Measurements from ENCODE around the gene ARMC8.

Gene ARMC8

DNA sequence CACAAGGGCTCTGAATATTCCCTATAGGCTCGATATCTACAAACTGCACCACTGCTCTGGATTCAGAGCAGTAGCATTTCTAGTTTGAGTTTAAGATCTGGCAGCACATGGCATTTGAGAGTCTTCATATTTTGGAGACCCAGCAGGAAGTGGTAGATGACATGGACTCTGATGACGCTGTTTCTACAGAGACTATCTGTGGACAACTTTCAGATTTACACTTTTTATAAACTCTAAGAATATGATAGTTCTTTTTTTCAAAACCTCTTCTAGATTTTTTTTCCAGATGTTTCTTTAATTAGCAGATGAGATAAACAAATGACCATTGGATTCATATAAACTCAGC is 35.8 kb downstream of the ARMC8 start:
- TF ChIP-seq, protein P1, sequence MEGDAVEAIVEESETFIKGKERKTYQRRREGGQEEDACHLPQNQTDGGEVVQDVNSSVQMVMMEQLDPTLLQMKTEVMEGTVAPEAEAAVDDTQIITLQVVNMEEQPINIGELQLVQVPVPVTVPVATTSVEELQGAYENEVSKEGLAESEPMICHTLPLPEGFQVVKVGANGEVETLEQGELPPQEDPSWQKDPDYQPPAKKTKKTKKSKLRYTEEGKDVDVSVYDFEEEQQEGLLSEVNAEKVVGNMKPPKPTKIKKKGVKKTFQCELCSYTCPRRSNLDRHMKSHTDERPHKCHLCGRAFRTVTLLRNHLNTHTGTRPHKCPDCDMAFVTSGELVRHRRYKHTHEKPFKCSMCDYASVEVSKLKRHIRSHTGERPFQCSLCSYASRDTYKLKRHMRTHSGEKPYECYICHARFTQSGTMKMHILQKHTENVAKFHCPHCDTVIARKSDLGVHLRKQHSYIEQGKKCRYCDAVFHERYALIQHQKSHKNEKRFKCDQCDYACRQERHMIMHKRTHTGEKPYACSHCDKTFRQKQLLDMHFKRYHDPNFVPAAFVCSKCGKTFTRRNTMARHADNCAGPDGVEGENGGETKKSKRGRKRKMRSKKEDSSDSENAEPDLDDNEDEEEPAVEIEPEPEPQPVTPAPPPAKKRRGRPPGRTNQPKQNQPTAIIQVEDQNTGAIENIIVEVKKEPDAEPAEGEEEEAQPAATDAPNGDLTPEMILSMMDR (IDR thresholded peaks at IDR 0.05; ENCODE audit: low read length, missing control alignments), result no peak
- no peak overlapping the region for H3K4me3 ChIP-seq (replicated peaks; ENCODE audit: low read depth, low read length)
- DNase-seq (ENCODE audit: low read depth), result no peak

DNA sequence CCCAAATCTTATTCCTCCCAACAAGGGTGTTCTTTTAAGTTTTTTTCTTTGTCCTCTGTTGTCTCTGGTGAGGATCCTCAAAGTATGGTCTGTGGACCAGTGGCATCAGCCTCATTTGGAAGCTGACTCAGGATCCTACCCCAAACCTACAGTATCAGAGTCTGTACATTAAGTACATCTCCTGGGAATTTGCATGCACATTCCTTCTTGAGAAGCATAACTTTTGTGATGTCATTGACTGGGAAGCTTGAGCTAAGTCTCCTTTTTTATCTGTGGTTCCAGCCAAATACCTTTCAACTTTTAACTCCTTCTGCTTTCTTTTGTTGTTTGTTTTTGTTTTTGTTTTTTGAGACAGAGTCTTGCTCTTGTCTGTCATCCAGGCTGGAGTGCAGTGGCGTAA is 40.5 kb downstream of the ARMC8 start:
- TF ChIP-seq, protein P1 (IDR thresholded peaks at IDR 0.05; ENCODE audit: low read length, missing control alignments), result no peak
- peak; percentile 71 for DNase-seq (ENCODE audit: low read depth)
- no peak overlapping the region for H3K4me3 ChIP-seq (replicated peaks; ENCODE audit: low read depth, low read length)

DNA sequence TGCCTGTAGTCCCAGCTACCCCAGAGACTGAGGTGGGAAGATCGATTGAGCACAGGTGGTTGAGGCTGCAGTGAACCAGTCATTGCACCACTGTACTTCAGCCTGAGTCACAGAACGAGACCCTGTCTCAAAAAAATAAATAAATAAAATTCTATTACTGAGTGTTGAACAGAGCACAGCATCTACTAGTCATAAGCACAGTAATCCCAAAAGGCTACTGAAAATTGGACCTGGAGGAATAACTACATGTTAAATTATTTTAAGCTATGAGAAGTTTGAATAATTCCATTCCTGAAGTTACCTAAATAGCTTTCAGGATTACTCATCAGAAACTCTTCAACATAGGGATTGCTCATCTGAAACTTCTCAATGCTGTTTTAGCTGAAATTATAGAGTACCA is 43.4 kb downstream of the ARMC8 start:
- no peak overlapping the region for H3K4me3 ChIP-seq (replicated peaks; ENCODE audit: low read depth, low read length)
- TF ChIP-seq, protein P1 (IDR thresholded peaks at IDR 0.05; ENCODE audit: low read length, missing control alignments), result no peak
- DNase-seq (ENCODE audit: low read depth), result no peak

DNA sequence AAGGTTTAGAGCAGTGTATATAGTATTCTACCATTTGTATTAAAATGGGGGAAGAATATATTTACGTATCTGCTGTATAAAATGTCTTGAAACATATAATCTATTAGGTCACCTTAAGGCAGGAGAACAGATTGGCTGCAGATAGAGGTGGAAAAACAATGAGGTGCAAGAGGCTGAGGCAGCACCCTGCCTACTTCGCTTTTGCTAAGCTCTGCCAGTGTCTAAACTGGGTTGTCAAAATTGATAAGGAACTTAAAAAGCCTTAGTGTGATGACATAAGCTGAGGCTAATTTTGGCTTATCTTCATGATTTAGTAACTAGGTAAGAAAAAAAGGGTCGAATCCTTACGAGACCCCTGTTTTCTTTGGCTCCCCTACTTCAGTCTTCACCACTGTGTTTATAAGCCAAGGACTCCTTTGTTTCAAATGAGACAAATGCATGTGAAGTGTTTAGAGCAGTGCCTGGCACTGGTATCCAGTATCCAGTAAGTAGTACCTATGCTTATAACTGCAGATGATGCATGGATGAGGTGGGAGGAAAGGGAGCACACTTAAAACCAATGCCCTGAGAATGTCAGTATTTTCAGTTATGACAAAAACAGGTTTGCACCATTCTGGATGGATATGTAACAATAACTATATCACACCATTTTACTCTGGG is 45.7 kb downstream of the ARMC8 start:
- H3K4me3 ChIP-seq (replicated peaks; ENCODE audit: low read depth, low read length), result no peak overlapping the region
- TF ChIP-seq, protein P1 (IDR thresholded peaks at IDR 0.05; ENCODE audit: low read length, missing control alignments), result no peak
- DNase-seq (ENCODE audit: low read depth), result no peak

DNA sequence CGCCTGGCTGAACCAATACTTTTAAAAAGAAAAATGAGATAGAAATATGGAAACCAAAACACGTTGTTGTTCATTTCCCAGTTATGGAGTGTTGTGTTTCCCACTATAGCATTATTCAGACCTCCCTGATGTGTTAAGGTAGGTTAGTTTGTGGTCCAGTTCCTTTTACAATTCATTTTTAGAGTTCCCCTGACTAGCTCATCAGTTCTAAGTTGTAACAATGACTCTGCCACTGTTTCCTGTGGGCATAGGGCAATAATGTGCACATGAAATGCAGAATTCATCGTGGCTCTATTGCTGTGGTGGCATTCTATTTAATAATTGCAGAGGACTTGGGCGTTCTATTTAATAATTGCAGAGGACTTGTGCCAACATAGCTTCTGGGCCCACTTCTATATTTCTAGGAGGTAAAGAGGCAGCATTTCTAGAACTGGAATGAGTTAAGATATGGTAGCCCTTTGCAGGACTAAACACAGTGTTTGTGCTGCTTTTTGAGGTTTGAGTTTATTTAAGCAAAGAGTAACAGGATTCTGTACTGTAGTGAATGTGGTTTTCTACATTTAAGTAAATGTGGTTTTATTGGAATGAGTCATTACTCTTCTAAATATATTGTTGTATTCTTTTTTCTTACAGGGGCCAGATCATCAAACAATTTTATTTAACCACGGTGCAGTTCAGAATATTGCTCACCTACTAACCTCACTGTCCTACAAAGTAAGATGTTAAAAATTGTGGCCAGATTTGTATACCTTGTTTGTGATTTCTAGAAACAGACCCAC is 47.5 kb downstream of the ARMC8 start:
- no peak for DNase-seq (ENCODE audit: low read depth)
- no peak overlapping the region for H3K4me3 ChIP-seq (replicated peaks; ENCODE audit: low read depth, low read length)
- TF ChIP-seq, protein P1 (IDR thresholded peaks at IDR 0.05; ENCODE audit: low read length, missing control alignments), result no peak

DNA sequence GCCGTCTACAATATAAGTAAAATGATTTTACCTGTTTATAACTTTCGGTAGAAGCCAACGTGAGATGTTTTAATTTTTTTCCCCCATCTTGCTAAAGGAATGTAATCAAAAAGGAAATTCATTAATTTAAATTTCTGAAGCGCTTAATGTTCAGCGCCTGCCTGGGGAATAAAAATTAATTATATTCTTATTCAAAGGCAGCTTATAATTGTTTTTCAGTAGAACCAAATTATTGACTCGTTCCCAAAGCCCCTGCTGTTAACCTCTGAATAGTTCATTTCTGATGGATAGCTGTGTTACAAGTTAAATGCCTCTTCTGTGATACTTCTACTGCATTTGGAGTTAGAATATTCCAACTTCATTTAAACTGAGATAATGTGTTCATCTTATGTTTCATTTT is 51.6 kb downstream of the ARMC8 start:
- TF ChIP-seq, protein P1 (IDR thresholded peaks at IDR 0.05; ENCODE audit: low read length, missing control alignments), result no peak
- H3K4me3 ChIP-seq (replicated peaks; ENCODE audit: low read depth, low read length), result no peak overlapping the region
- DNase-seq (ENCODE audit: low read depth), result no peak
